ENCODE measurements around the gene FBXL22.

FBXL22 gene

GRCh38 chr15:63573533-63573932 is 23.7 kb upstream of the FBXL22 start:
- DNase-seq (ENCODE audit: extremely low read depth, low read depth), result no peak
- TF ChIP-seq, protein P1, sequence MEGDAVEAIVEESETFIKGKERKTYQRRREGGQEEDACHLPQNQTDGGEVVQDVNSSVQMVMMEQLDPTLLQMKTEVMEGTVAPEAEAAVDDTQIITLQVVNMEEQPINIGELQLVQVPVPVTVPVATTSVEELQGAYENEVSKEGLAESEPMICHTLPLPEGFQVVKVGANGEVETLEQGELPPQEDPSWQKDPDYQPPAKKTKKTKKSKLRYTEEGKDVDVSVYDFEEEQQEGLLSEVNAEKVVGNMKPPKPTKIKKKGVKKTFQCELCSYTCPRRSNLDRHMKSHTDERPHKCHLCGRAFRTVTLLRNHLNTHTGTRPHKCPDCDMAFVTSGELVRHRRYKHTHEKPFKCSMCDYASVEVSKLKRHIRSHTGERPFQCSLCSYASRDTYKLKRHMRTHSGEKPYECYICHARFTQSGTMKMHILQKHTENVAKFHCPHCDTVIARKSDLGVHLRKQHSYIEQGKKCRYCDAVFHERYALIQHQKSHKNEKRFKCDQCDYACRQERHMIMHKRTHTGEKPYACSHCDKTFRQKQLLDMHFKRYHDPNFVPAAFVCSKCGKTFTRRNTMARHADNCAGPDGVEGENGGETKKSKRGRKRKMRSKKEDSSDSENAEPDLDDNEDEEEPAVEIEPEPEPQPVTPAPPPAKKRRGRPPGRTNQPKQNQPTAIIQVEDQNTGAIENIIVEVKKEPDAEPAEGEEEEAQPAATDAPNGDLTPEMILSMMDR (IDR thresholded peaks at IDR 0.05; ENCODE audit: low read depth, low read length, missing control alignments), result no peak
- no peak overlapping the region for H3K4me3 ChIP-seq (replicated peaks; ENCODE audit: low read depth, low read length)

GRCh38 chr15:63575312-63575711 is 21.9 kb upstream of the FBXL22 start:
- TF ChIP-seq, protein P1 (IDR thresholded peaks at IDR 0.05; ENCODE audit: low read depth, low read length, missing control alignments), result no peak
- H3K4me3 ChIP-seq (replicated peaks; ENCODE audit: low read depth, low read length), result no peak overlapping the region
- no peak for DNase-seq (ENCODE audit: extremely low read depth, low read depth)

- TF ChIP-seq, protein P1 (IDR thresholded peaks at IDR 0.05; ENCODE audit: low read depth, low read length, missing control alignments), result no peak
- no peak overlapping the region for H3K4me3 ChIP-seq (replicated peaks; ENCODE audit: low read depth, low read length)
- no peak for DNase-seq (ENCODE audit: extremely low read depth, low read depth)
Observed at GRCh38 chr15:63576441-63576840, 20.7 kb upstream of the FBXL22 start.

GRCh38 chr15:63582179-63582578 is 15.0 kb upstream of the FBXL22 start:
- no peak overlapping the region for H3K4me3 ChIP-seq (replicated peaks; ENCODE audit: low read depth, low read length)
- TF ChIP-seq, protein P1 (IDR thresholded peaks at IDR 0.05; ENCODE audit: low read depth, low read length, missing control alignments), result no peak
- DNase-seq (ENCODE audit: extremely low read depth, low read depth), result no peak

DNA sequence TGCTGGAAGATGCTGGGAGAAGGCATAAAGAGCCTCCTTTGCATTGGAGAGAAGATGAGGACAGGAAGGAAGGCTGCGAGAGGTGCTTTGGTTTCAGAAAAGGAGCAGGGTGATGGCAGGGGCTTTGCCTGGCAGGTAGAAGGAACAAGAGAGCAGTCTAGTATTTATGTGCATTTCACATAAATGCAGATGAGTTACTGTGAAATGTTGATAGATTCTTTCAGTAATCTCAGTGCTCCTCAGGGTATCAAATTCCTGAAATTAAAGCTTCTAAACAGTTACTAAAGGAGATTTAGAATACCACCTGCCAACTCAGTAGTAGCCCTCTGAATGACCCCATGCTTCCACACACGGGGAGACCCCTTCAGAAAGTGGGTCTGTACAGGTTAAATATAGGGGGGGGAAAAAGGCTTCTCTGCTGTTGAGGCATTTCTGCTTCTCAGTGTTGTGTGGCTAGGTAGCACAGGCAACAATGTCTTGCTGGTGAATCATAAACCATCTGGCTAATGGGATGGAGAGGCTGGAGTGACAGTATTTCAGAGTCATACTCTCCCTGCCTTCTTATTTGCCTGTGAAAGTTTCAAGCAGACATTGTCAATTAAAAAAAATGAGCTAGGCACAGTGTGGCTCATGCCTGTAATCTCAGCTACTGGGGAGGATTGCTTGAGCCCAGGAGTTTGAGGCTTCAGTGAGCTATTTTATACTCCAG is 14.3 kb upstream of the FBXL22 start:
- no peak for DNase-seq (ENCODE audit: extremely low read depth, low read depth)
- H3K4me3 ChIP-seq (replicated peaks; ENCODE audit: low read depth, low read length), result no peak overlapping the region
- TF ChIP-seq, protein P1 (IDR thresholded peaks at IDR 0.05; ENCODE audit: low read depth, low read length, missing control alignments), result no peak

DNA sequence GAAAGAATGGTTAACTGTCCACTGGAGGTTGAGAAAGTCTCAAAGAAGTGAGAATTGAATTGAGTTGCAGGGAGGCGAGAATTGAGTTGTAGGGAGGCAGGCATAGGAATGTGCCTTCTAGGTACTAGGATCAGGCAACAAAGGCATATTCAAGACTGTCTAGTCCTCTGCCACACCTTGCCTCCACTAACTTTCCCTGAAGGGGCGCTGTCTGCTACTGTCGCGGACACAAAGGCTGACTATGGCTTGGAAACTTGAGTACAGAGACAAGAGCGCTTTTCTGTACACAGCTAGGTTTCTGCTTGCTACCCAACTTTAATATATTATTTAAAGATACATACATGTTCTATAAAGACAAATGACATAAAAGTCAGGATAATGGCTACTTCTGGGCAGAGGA is 10.4 kb upstream of the FBXL22 start:
- H3K4me3 ChIP-seq (replicated peaks; ENCODE audit: low read depth, low read length), result no peak overlapping the region
- TF ChIP-seq, protein P1 (IDR thresholded peaks at IDR 0.05; ENCODE audit: low read depth, low read length, missing control alignments), result no peak
- DNase-seq (ENCODE audit: extremely low read depth, low read depth), result no peak

GRCh38 chr15:63587527-63587926 is 9.7 kb upstream of the FBXL22 start:
- peak; percentile 83 for DNase-seq (ENCODE audit: extremely low read depth, low read depth)
- H3K4me3 ChIP-seq (replicated peaks; ENCODE audit: low read depth, low read length), result no peak overlapping the region
- TF ChIP-seq, protein P1 (IDR thresholded peaks at IDR 0.05; ENCODE audit: low read depth, low read length, missing control alignments), result no peak
